ENCODE measurements around the gene PDLIM1. TPM values are rescaled to one million over a fixed set of nuclear protein-coding genes. Genes with fewer than 3 reads are reported as not detected.

PDLIM1 gene
- total and polyA plus RNA-seq, 2 experiments from 2014 or later: 111 to 233 TPM

DNA sequence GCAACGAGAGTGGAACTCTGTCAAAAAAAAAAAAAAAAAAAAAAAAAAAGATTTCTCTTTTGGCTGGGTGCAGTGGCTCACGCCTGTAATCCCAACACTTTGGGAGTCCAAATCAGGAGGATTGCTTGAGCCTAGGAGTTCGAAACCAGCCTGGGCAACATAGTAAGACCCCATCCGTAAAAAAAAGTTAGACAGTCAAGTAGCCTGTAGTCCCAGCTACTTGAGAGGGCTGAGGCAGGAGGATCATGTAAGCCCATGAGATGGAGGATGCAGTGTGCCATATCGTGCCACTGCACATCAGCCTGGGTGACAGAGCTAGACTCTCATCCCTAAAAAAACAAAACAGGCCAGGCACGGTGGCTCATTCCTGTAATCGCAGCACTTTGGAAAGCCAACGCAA, 25.2 kb downstream of the PDLIM1 start:
- no peak for ATAC-seq
- no peaks in the 10 kb centered on the region for H3K9me3 Mint-ChIP-seq
- TF ChIP-seq STAT1 (IDR thresholded peaks at IDR 0.05; ENCODE audit: unreplicated experiment) (no peak), ZNF331 (CRISPR knock-in tag; IDR thresholded peaks at IDR 0.05; ENCODE audit: low read depth) (no peak)
- TF ChIP-seq, protein P1, sequence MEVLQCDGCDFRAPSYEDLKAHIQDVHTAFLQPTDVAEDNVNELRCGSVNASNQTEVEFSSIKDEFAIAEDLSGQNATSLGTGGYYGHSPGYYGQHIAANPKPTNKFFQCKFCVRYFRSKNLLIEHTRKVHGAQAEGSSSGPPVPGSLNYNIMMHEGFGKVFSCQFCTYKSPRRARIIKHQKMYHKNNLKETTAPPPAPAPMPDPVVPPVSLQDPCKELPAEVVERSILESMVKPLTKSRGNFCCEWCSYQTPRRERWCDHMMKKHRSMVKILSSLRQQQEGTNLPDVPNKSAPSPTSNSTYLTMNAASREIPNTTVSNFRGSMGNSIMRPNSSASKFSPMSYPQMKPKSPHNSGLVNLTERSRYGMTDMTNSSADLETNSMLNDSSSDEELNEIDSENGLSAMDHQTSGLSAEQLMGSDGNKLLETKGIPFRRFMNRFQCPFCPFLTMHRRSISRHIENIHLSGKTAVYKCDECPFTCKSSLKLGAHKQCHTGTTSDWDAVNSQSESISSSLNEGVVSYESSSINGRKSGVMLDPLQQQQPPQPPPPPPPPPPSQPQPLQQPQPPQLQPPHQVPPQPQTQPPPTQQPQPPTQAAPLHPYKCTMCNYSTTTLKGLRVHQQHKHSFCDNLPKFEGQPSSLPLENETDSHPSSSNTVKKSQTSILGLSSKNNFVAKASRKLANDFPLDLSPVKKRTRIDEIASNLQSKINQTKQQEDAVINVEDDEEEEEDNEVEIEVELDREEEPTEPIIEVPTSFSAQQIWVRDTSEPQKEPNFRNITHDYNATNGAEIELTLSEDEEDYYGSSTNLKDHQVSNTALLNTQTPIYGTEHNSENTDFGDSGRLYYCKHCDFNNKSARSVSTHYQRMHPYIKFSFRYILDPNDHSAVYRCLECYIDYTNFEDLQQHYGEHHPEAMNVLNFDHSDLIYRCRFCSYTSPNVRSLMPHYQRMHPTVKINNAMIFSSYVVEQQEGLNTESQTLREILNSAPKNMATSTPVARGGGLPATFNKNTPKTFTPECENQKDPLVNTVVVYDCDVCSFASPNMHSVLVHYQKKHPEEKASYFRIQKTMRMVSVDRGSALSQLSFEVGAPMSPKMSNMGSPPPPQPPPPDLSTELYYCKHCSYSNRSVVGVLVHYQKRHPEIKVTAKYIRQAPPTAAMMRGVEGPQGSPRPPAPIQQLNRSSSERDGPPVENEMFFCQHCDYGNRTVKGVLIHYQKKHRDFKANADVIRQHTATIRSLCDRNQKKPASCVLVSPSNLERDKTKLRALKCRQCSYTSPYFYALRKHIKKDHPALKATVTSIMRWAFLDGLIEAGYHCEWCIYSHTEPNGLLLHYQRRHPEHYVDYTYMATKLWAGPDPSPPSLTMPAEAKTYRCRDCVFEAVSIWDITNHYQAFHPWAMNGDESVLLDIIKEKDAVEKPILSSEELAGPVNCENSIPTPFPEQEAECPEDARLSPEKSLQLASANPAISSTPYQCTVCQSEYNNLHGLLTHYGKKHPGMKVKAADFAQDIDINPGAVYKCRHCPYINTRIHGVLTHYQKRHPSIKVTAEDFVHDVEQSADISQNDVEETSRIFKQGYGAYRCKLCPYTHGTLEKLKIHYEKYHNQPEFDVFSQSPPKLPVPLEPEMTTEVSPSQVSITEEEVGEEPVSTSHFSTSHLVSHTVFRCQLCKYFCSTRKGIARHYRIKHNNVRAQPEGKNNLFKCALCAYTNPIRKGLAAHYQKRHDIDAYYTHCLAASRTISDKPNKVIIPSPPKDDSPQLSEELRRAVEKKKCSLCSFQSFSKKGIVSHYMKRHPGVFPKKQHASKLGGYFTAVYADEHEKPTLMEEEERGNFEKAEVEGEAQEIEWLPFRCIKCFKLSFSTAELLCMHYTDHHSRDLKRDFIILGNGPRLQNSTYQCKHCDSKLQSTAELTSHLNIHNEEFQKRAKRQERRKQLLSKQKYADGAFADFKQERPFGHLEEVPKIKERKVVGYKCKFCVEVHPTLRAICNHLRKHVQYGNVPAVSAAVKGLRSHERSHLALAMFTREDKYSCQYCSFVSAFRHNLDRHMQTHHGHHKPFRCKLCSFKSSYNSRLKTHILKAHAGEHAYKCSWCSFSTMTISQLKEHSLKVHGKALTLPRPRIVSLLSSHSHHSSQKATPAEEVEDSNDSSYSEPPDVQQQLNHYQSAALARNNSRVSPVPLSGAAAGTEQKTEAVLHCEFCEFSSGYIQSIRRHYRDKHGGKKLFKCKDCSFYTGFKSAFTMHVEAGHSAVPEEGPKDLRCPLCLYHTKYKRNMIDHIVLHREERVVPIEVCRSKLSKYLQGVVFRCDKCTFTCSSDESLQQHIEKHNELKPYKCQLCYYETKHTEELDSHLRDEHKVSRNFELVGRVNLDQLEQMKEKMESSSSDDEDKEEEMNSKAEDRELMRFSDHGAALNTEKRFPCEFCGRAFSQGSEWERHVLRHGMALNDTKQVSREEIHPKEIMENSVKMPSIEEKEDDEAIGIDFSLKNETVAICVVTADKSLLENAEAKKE (CRISPR knock-in tag; IDR thresholded peaks at IDR 0.05): no peak
- H3K36me3 Mint-ChIP-seq (ENCODE audit: low read depth): peaks cover 56% of the 10 kb centered on the region
- Histone ChIP-seq H3F3A (replicated peaks; ENCODE audit: low read depth) (no peaks in the 10 kb centered on the region), H4K20me1 (replicated peaks; ENCODE audit: insufficient read depth) (no peaks in the 10 kb centered on the region), H3K27me3 (ENCODE audit: insufficient read depth) (no peaks in the 10 kb centered on the region), H2AFZ (no peak overlapping the region), H3K27ac (ENCODE audit: low read depth) (peak overlapping the region; percentile 97), H3K4me2 (no peak overlapping the region), H3K4me3 (no peak overlapping the region), H3K9me2 (ENCODE audit: insufficient read depth) (no peaks in the 10 kb centered on the region), H3K4me1 (ENCODE audit: insufficient read depth) (peaks cover 47% of the 10 kb centered on the region), H3K79me2 (replicated peaks; ENCODE audit: insufficient read depth) (peaks cover 8% of the 10 kb centered on the region; the same call in 1 of the 2 replicates), H3K36me3 (ENCODE audit: insufficient read depth) (peaks cover 12% of the 10 kb centered on the region)
- peaks cover 49% of the 10 kb centered on the region for H3K4me1 Mint-ChIP-seq
- H3K4me3 Mint-ChIP-seq: no peak overlapping the region
- H3K27me3 Mint-ChIP-seq (ENCODE audit: insufficient read depth, low read depth, poor library complexity): peaks cover 9% of the 10 kb centered on the region
- DNase-seq (ENCODE audit: low spot score): no peak
- H3K27ac Mint-ChIP-seq: peak overlapping the region; percentile 92

GRCh38 chr10:95264227-95265051, 26.4 kb downstream of the PDLIM1 start:
- Histone ChIP-seq H3K27ac (ENCODE audit: low read depth) (peak overlapping the region; percentile 97), H3K27me3 (ENCODE audit: insufficient read depth) (no peaks in the 10 kb centered on the region), H3K4me2 (peak overlapping the region; percentile 24), H3K36me3 (ENCODE audit: insufficient read depth) (peaks cover 14% of the 10 kb centered on the region), H2AFZ (no peak overlapping the region), H3K79me2 (replicated peaks; ENCODE audit: insufficient read depth) (peaks cover 8% of the 10 kb centered on the region; the same call in 1 of the 2 replicates), H3K4me1 (ENCODE audit: insufficient read depth) (peaks cover 47% of the 10 kb centered on the region), H3K9me2 (ENCODE audit: insufficient read depth) (no peaks in the 10 kb centered on the region), H3K4me3 (0 out of 2 replicates have a peak overlapping the region, but pooled peaks have one; percentile 6), H3F3A (replicated peaks; ENCODE audit: low read depth) (no peaks in the 10 kb centered on the region), H4K20me1 (replicated peaks; ENCODE audit: insufficient read depth) (no peaks in the 10 kb centered on the region)
- Mint-ChIP-seq H3K4me3 (peak overlapping the region; percentile 43), H3K4me1 (peaks cover 53% of the 10 kb centered on the region), H3K9me3 (no peaks in the 10 kb centered on the region), H3K27me3 (ENCODE audit: insufficient read depth, low read depth, poor library complexity) (peaks cover 9% of the 10 kb centered on the region), H3K36me3 (ENCODE audit: low read depth) (peaks cover 60% of the 10 kb centered on the region), H3K27ac (peak overlapping the region; percentile 92)
- ATAC-seq (peak; percentile 88), DNase-seq (ENCODE audit: low spot score) (peak; percentile 91)
- TF ChIP-seq NANOG (IDR thresholded peaks at IDR 0.05; ENCODE audit: borderline replicate concordance) (peak; percentile 35; the same call in 1 of the 2 replicates), ZNF331 (CRISPR knock-in tag; IDR thresholded peaks at IDR 0.05; ENCODE audit: low read depth) (no peak)
- TF ChIP-seq, protein P1 (CRISPR knock-in tag; IDR thresholded peaks at IDR 0.05): peak; percentile 62; the same call in 1 of the 2 replicates
